Body of pancreas (tissue), 4 donors: Measurements from ENCODE around the gene DTNA. TPM values are rescaled to one million over a fixed set of nuclear protein-coding genes. Genes with fewer than 3 reads are reported as not detected.

ENCODE experiments used
- ATAC-seq: fragments of 150-250 bp; one replicate; pipeline ENCODE4 v1.9.1; 2016
- DNase-seq, 4 donors: peaks; one replicate each; pipeline ENCODE4 v3.0.0-alpha.2; 2019
- H3K27ac ChIP-seq, 4 donors: fragments of 200-600 bp; sonication (generic); 1 replicate in 3 of 4; 2 replicates in 1 of 4; pipeline versions ENCODE4 v1.5.1 to v1.6.1; 2016 to 2019; ENCODE audit warnings: mild to moderate bottlenecking in 1 of 4, mixed read lengths in 1 of 4, moderate library complexity in 1 of 4
- H3K27me3 ChIP-seq, 2 donors: fragments of 200-600 bp; sonication (generic); one replicate each; pipeline ENCODE4 v1.6.0; 2016; ENCODE audit warnings: mild to moderate bottlenecking in 1 of 2
- H3K36me3 ChIP-seq, 2 donors: fragments of 200-600 bp; sonication (generic); replicated peaks in 1 of 2; 2 replicates each; pipeline ENCODE4 v1.5.1; 2016; ENCODE audit warnings: low read depth in 2 of 2; ENCODE audit not compliant: insufficient read depth in 1 of 2
- H3K4me1 ChIP-seq: fragments of 200-600 bp; sonication (generic); one replicate; pipeline ENCODE4 v1.6.0; 2016
- H3K4me3 ChIP-seq, 2 donors: fragments of 200-600 bp; sonication (generic); 1 replicate in 1 of 2; 2 replicates in 1 of 2; pipeline ENCODE4 v1.5.1; 2016 to 2019
- H3K9me3 ChIP-seq, 3 donors: fragments of 200-600 bp; sonication (generic); 1 replicate in 2 of 3; 2 replicates in 1 of 3; pipeline ENCODE4 v1.5.1; 2016
- CTCF ChIP-seq, 7 experiments: fragments of 450-650 bp in 4 of 7; fragments of 200-600 bp in 3 of 7; sonication (generic) in 3 of 7; IDR thresholded peaks; one replicate each; pipeline ENCODE4 v1.5.1; 2016 to 2019; ENCODE audit warnings: antibody characterized with exemption in 7 of 7
- POLR2A ChIP-seq, 3 donors: fragments of 450-650 bp; IDR thresholded peaks; one replicate each; pipeline ENCODE4 v1.6.1; 2016; ENCODE audit warnings: antibody characterized with exemption in 3 of 3, mild to moderate bottlenecking in 2 of 3
- WGBS, 2 donors: methylation state at CpG; one replicate each; pipeline ENCODE4 v1.1.5; 2017; 5-methylcytosine and 5-hydroxymethylcytosine counted together
- intact Hi-C: fragments of 100-400 bp; cut with DNase I; formaldehyde crosslinking; loops from one replicate; pipeline ENCODE4 v1.15.1; 2023
- total RNA-seq, 2 donors: library from RNA; depleted of rRNA; stranded (reverse); fragments of >200 nt; gene quantifications; one replicate each; pipeline ENCODE4 v1.1.0, GENCODE V29; 2016

Gene DTNA
- total RNA-seq, 2 donors from 2014 or later = 31.0 to 32.2 TPM

- Histone ChIP-seq H3K36me3 (no peaks in the 10 kb centered on the region), H3K9me3 (no peaks in the 10 kb centered on the region), H3K27ac (no peak overlapping the region), H3K4me3 (no peak overlapping the region), H3K27me3 (no peaks in the 10 kb centered on the region), H3K4me1 (no peaks in the 10 kb centered on the region)
- no peak for TF ChIP-seq POLR2A (IDR thresholded peaks at IDR 0.05)
- TF ChIP-seq CTCF (IDR thresholded peaks at IDR 0.05) = no peak
- 57 to 58% methylated on average over 9 of the region's 9 CpGs for WGBS, 2 donors
- intact Hi-C loops = no loop called here
- ATAC-seq = no peak
- peak in 1 of 4 donors; percentile 12 for DNase-seq
Observed at GRCh38 chr18:34738175-34738894, 28.2 kb downstream of the DTNA start.

- H3K27ac ChIP-seq = no peak overlapping the region
- H3K4me1 ChIP-seq = no peaks in the 10 kb centered on the region
- no peak overlapping the region for H3K4me3 ChIP-seq
- 86 to 94% methylated on average over 1 of the region's 1 CpG for WGBS, 2 donors
- ATAC-seq (no peak), DNase-seq (no peak)
- TF ChIP-seq CTCF (IDR thresholded peaks at IDR 0.05) (no peak), POLR2A (IDR thresholded peaks at IDR 0.05) (no peak)
- no peaks in the 10 kb centered on the region for H3K9me3 ChIP-seq
- no peaks in the 10 kb centered on the region for H3K27me3 ChIP-seq
- intact Hi-C loops = no loop called here
- H3K36me3 ChIP-seq = no peaks in the 10 kb centered on the region
Observed at GRCh38 chr18:34740101-34740500, 30.0 kb downstream of the DTNA start.

- 80 to 96% methylated on average over 3 of the region's 3 CpGs for WGBS, 2 donors
- H3K4me3 ChIP-seq = no peak overlapping the region
- no peak for DNase-seq
- H3K36me3 ChIP-seq = no peaks in the 10 kb centered on the region
- intact Hi-C loops = no loop called here
- H3K9me3 ChIP-seq = no peaks in the 10 kb centered on the region
- no peak overlapping the region for H3K27ac ChIP-seq
- H3K4me1 ChIP-seq = no peaks in the 10 kb centered on the region
- TF ChIP-seq CTCF (IDR thresholded peaks at IDR 0.05) (no peak), POLR2A (IDR thresholded peaks at IDR 0.05) (no peak)
- H3K27me3 ChIP-seq = no peaks in the 10 kb centered on the region
- no peak for ATAC-seq
Observed at GRCh38 chr18:34740724-34741123, 30.6 kb downstream of the DTNA start.

- WGBS, 2 donors = 71 to 83% methylated on average over 1 of the region's 1 CpG
- ATAC-seq (no peak), DNase-seq (no peak)
- H3K4me1 ChIP-seq = no peaks in the 10 kb centered on the region
- H3K27me3 ChIP-seq = no peaks in the 10 kb centered on the region
- no peaks in the 10 kb centered on the region for H3K36me3 ChIP-seq
- intact Hi-C loops = no loop called here
- no peak overlapping the region for H3K27ac ChIP-seq
- H3K4me3 ChIP-seq = no peak overlapping the region
- TF ChIP-seq CTCF (IDR thresholded peaks at IDR 0.05) (no peak), POLR2A (IDR thresholded peaks at IDR 0.05) (no peak)
- no peaks in the 10 kb centered on the region for H3K9me3 ChIP-seq
Observed at GRCh38 chr18:34741401-34741800, 31.3 kb downstream of the DTNA start.

GRCh38 chr18:34742891-34743341, 32.8 kb downstream of the DTNA start:
- intact Hi-C loops = no loop called here
- Histone ChIP-seq H3K27ac (no peak overlapping the region), H3K9me3 (no peaks in the 10 kb centered on the region), H3K4me1 (no peaks in the 10 kb centered on the region), H3K4me3 (no peak overlapping the region), H3K36me3 (no peaks in the 10 kb centered on the region), H3K27me3 (no peaks in the 10 kb centered on the region)
- 81 to 96% methylated on average over 5 of the region's 5 CpGs for WGBS, 2 donors
- no peak for TF ChIP-seq CTCF (IDR thresholded peaks at IDR 0.05)
- TF ChIP-seq POLR2A (IDR thresholded peaks at IDR 0.05) = no peak
- DNase-seq (no peak), ATAC-seq (no peak)
